GM21786 (cell line): ENCODE measurements around the gene CAPN7.

Experiments used
- ATAC-seq: cut with Tn5 transposase; IDR thresholded peaks from one replicate; pipeline ENCODE4 v1.9.1; 2021; ENCODE audit not compliant: unreplicated experiment

The CAPN7 gene

GRCh38 chr3:15198686-15199085 lies 7.4 kb upstream of the CAPN7 start:
- ATAC-seq, result no peak

DNA sequence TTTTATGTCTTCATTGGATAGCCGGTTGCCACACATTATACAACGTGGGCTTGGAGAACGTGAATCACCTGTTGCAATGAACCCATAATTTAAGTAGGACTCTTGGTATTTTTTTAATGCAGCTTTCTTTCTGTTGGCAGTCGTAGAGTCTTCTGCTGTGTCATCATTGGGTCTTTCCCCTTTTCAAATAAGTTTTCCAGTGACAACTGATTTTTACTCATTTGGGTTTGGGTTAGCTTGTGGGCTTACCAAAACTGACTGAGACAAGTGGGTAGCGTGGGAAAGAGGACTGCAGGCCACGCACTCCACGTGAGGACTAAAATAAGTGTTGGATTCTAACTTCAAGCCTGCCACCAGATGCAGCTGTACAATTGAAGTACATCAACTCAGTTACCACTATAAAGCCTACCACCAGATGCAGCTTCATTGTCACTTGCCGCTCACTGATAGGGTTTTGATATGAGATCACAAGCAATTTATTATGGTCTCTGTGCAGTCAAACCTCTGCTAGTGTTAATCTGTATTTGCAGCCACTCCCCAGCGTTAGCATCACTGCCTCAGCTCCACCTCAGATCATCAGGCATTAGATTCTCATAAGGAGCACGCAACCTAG lies 6.4 kb upstream of the CAPN7 start:
- ATAC-seq, result no peak

DNA sequence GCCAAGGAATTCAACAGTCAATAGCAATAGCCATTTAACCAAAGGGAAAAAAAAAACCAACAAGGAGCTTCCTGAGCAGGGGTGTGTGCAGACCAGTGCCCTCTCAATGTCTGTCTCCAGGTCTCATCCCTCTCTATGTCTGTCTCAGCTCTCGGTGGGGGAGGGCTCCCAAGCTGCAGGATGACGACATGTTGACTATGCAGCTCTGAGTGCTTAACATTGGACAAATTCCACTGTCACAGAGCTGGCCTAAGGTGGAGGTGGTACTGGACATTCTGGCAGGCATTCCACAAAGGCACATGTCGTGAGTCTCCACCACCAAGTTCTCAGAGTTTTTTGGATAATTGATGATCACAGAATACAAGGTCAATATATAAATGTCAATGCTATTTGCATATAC lies 2.0 kb upstream of the CAPN7 start:
- no peak for ATAC-seq

- no peak for ATAC-seq
These were observed 538 bp upstream of the CAPN7 start for GRCh38 chr3:15205482-15205933.

DNA sequence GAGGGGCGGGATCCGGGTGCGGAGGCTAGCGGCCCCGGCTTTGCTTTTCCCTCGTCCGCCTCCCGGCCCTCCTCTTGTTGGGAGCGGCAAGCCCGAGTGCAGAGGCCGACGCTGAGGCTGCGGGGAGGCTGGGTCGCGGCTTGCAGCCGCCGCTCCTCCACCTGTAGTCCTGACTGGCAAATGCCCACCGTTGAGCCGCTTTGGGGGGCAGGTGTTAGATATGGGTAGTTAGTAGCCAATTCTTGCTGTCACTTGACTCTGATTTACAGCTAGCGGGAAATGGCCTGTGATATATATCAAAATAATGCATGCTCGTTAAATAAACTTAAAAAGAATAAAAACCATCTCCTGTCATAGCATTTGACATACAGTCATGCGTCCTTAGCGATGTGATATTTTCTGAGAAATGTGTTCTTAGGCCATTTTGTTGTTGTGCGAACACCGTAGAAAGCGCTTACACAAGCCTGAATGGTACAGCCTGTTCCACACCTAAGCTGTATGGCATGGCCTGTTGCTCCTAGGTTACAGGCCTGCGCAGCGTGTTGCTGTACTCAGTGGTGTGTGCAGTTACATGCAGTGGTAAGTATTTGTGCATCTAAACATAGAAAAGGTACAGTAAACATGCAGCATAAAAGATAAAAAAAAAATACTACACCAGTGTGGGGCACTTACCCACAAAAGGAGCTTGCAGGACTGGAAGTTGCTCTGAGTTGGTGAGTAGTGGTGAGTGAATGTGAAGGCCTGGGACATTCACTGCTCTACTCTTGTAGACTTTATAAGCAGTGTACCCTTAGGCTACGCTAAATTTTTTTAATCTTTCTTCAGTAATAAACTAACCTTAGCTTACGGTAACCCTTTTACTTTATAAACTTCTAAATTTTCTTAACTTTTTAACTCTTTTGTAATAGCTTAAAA lies 873 bp downstream of the CAPN7 start:
- ATAC-seq, result no peak

- ATAC-seq, result no peak
These were observed 1.9 kb downstream of the CAPN7 start for GRCh38 chr3:15207836-15208504.

DNA sequence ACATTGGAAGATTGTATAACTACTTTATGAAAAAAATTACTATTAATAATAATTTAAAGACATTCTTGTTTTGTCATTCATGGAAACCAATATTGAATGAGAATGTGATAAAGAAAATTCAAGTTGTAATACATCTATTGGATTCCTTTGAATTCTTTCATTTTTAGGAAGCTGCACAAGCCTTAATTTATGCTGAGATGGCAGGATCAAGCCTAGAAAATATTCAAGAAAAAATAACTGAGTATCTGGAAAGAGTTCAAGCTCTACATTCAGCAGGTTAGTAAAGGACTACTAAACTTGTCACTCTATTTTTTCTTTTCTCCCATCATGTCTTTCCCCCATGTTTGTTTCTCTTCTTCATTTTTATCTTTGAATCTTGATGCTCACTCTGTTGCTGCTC lies 5.9 kb downstream of the CAPN7 start:
- ATAC-seq, result no peak

DNA sequence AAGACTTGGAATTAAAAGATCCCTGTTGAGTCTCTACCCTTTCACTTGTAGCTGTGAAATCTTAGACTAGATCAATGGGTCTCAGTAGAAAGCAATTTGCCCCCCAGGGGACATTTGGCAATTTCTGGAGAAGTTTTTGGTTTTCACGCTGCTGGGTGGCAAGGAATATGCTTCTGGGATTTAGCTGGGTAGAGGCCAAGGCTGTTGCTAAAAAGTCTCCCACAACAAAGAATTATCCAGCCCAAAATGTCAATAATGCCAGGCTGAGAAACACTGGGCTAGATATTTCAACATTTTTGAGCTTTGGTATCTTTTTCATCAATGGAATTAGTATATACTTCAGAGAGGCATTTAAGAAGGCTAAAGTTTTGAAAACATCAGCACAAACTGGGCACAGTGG lies 8.7 kb downstream of the CAPN7 start:
- ATAC-seq, result no peak

DNA sequence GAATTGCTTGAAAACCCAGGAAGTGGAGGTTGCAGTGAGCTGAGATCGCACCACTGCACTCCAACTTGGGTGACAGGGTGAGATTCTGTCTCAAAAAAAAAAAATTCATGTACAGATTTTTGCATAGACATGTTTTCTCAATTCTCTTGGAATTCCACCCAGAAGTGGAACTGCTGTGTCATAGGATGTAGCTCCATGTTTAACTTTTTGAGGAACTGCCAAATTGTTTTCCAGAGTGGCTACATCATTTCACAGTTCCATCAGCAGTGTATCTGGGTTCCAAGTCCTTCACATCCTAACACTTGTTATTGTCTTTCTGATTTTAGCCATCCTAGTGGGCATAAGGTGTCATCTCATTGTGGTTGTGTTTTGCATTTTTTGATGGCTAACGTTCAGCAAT lies 9.9 kb downstream of the CAPN7 start:
- ATAC-seq, result no peak

DNA sequence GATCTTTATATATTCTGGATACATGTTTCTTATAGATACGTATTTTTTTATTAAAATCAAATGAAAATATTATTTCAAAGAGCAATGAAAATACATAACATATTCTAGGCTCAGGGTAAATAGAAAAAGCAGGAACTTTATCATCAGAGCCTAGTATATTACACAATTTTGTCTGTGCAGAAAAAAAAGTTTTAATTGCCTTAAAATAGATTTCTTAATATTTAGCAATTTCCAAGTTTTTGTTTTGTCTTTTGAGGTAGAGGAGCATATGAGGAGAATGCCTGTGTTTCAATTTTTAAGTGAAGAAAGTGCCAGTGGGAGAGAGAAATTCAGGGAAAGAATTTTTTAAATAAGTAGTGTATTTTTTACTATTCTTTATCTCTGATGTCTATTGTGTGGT lies 10.5 kb downstream of the CAPN7 start:
- no peak for ATAC-seq

- no peak for ATAC-seq
These were observed 11.1 kb downstream of the CAPN7 start for GRCh38 chr3:15217011-15217671.

DNA sequence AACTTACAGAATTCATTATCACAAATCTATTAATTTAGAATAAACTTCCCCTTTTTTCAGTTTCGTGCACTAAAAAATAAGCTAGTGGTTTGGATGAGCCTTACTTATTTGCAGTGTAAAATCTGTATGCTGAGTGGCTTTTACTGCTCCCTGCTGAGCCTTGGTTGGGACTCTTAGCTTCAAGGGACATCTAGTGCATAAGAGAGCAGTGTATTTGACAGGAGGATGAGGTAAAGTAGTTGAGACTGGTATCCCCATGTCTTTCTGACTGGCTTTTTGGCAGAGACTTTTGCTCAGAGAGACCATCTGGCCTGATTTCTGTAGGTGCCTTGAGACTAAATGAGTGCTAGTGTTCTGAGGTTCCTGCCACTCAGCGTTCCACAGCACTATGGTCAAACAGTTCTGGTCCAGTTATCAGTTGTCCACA lies 11.8 kb downstream of the CAPN7 start:
- no peak for ATAC-seq

- no peak for ATAC-seq
These were observed 12.6 kb downstream of the CAPN7 start for GRCh38 chr3:15218689-15219088.

DNA sequence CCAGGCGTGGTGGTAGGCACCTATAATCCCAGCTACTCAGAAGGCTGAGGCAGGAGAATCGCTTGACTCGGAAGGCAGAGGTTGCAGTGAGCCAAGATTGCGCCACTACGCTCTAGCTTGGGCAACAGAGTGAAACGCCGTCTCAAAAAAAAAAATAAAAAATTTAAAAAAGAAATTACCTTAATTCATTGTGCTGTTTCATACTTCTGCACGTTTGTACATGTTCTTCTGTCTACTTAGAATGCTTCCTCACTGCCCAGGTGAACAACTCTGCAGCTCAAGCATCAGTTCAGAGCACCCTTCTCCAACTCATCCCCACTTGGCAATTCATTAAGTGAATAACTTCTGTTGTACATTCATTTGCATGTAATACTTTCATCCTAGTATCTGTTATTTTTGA lies 14.0 kb downstream of the CAPN7 start:
- ATAC-seq, result no peak

DNA sequence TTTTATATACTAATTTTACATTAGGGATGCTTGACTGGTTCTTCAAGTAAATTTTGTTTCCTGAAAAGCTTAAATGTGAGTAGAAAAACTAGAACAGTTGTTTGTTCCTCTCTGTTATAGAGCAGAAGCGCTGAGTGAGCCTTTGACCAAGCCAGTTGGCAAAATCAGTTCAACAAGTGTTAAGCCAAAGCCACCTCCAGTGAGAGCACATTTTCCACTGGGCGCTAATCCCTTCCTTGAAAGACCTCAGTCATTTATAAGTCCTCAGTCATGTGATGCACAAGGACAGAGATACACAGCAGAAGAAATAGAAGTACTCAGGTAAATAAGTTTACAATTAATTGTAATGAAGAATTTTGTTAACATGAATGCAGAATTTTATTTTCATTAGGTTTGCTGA lies 14.6 kb downstream of the CAPN7 start:
- no peak for ATAC-seq

DNA sequence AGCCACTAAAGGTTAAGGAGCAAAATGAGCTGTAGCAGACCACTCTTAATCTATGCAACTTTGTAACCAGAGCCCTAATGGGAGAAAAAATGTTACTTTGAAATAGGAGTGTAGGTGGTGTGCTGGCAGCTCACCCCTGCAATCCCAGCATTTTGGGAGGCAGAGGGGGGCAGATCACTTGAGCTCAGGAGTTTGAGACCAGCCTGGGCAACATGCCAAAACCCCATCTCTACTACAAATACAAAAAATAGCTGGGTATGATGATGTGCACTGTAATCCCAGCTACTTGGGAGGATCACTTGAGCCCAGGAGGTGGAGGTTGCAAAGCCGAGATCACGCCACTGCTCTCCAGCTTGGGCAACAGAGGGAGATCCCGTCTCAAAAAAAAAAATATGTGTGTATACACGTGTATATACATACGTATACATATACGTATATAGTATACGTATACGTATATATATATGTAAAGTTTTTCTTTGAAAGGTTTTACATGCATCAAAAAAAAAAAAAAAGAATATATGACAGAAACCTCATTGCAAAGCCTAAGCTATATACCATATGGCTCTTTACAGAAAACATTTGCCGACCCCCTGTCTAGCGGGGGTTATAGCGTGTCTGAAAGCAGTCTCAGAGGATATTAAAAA lies 15.7 kb downstream of the CAPN7 start:
- no peak for ATAC-seq

- no peak for ATAC-seq
These were observed 17.9 kb downstream of the CAPN7 start for GRCh38 chr3:15223685-15224572.

DNA sequence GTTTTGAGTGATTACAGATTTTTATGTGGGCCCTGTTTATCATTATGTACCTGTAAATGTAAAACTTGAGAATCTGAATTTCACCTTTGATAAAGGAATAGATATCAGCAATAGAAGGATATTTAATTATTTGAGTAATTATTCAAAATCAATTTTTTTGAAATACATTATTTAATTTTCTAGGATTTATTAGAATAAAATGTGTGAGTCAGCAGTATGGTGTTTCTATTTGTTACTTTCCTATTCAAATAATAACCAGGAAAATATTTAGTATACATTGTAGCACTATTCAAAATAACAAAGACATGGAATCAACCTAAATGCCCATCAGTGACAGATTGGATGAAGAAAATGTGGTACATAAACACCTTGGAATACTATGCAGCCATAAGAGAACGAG lies 22.1 kb downstream of the CAPN7 start:
- no peak for ATAC-seq

DNA sequence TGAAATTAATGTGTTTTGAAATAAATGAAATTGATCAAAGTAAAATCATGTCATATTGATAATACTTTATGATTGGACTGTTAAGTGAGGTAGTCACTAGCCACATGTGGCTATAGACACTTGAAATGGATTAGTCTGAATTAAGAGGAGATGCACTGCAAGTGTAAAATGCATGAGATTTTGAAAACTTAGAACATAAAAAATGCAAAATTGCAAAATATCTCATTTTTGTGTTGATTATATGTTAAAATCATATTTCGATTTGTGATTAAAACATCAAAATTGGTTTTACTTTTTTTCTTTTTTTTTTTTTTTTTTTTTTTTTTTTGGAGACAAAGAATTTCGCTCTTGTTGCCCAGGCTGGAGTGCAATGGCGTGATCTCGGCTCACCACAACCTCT lies 23.2 kb downstream of the CAPN7 start:
- ATAC-seq, result no peak

DNA sequence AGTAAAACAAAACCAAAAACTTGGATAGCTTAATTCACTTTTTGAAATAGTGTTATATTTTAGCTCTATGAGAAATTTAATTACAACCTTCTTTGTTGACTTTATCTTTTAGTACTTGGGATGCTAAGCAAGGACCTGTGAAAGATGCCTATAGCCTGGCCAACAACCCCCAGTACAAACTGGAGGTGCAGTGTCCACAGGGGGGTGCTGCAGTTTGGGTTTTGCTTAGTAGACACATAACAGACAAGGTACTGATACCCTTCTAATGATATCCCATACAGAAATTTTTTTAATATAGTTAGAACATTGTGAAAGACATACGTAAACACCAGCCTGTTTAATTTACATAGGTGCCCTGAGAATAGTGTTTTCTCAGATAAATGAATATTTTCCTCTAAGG lies 35.3 kb downstream of the CAPN7 start:
- no peak for ATAC-seq
